Skeletal muscle tissue (tissue), 4 donors: ENCODE measurements around the gene CTIF. TPM values are rescaled to one million over a fixed set of nuclear protein-coding genes. Genes with fewer than 3 reads are reported as not detected.
"Not testable (repeated sequence)": the region's sequence is repeated elsewhere in the genome, so short reads cannot be mapped to it uniquely, and the experiment has no call there.

Source experiments
- H3K27ac ChIP-seq: one replicate; pipeline ENCODE4 v1.7.0; 2013; ENCODE audit warnings: mild to moderate bottlenecking, low read depth, low read length, inconsistent platforms
- H3K27me3 ChIP-seq, 3 donors: one replicate each; pipeline ENCODE4 v1.7.0; 2013; ENCODE audit warnings: low read length in 3 of 3; ENCODE audit not compliant: control insufficient read depth in 3 of 3, insufficient read depth in 3 of 3
- H3K36me3 ChIP-seq, 3 donors: one replicate each; pipeline ENCODE4 v1.7.0; 2013; ENCODE audit warnings: low read length in 3 of 3; ENCODE audit not compliant: control insufficient read depth in 3 of 3, insufficient read depth in 3 of 3
- H3K4me1 ChIP-seq, 3 donors: one replicate each; pipeline ENCODE4 v1.7.0; 2013; ENCODE audit warnings: low read length in 3 of 3, mild to moderate bottlenecking in 3 of 3; ENCODE audit not compliant: control insufficient read depth in 3 of 3, insufficient read depth in 3 of 3
- H3K4me3 ChIP-seq, 3 donors: one replicate each; pipeline ENCODE4 v1.7.0; 2013; ENCODE audit warnings: low read length in 3 of 3
- H3K9ac ChIP-seq, 3 donors: one replicate each; pipeline ENCODE4 v1.7.0; 2013; ENCODE audit warnings: low read length in 3 of 3, mild to moderate bottlenecking in 3 of 3, moderate library complexity in 2 of 3, low read depth in 1 of 3
- H3K9me3 ChIP-seq, 3 donors: one replicate each; pipeline ENCODE4 v1.7.0; 2013; ENCODE audit warnings: low read length in 3 of 3; ENCODE audit not compliant: control insufficient read depth in 3 of 3
- total RNA-seq: library from RNA; depleted of rRNA; stranded (reverse); fragments of >200 nt; gene quantifications from one replicate; pipeline ENCODE4 v1.2.3, GENCODE V29; 2014
- donor health status: Osteomylitis.

Gene CTIF
- total RNA-seq, 1 donor from 2014 or later: 16.7 TPM

- Histone ChIP-seq H3K9me3 (no peaks in the 10 kb centered on the region), H3K4me3 (no peak overlapping the region), H3K36me3 (peaks cover 0 to 3% (median 0%) of the 10 kb centered on the region in 3 donors), H3K27ac (no peak overlapping the region), H3K9ac (no peak overlapping the region), H3K4me1 (peaks cover 6 to 20% (median 17%) of the 10 kb centered on the region in 3 donors), H3K27me3 (no peaks in the 10 kb centered on the region)
Observed at GRCh38 chr18:48706731-48707130, 167.9 kb downstream of the CTIF start.

DNA sequence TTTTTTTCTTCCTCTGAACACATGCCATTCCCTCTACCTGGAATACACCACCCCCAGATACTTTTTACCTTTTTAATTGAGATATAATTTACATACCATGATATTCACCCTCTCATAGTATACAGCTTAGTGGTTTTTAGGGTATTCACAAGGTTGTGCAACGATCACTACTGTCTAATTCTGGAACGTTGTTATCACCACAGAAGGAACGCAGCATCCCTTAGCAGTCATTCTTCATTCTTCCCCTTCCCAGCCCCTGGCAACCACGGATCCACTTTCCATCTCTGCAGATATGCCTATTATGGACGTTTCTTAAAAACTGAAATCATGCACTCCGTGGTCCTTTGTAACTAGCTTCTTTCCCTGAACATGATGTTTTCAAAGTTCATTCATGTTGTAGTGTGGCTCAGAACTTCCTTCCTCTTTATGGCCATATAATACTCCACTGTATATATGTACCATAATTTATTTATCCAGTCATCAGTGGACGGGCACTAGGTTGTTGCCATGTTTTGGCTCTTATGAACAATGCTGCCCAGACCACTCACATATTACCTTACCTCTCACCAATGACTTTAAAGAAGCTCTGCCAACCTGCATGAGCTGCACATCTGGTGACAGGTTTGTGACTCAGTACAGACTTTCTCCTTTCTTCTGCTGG is 168.9 kb downstream of the CTIF start:
- peaks cover 11 to 29% (median 26%) of the 10 kb centered on the region in 3 donors for H3K4me1 ChIP-seq
- H3K4me3 ChIP-seq: no peak overlapping the region
- H3K9ac ChIP-seq: no peak overlapping the region
- no peak overlapping the region for H3K27ac ChIP-seq
- H3K27me3 ChIP-seq: no peaks in the 10 kb centered on the region
- H3K9me3 ChIP-seq: no peaks in the 10 kb centered on the region
- H3K36me3 ChIP-seq: peaks cover 0 to 3% (median 0%) of the 10 kb centered on the region in 3 donors

- H3K9ac ChIP-seq: peak overlapping the region in 1 of 3 donors; percentile 12
- no peaks in the 10 kb centered on the region for H3K9me3 ChIP-seq
- H3K4me3 ChIP-seq: no peak overlapping the region
- H3K27me3 ChIP-seq: no peaks in the 10 kb centered on the region
- H3K36me3 ChIP-seq: peaks cover 0 to 3% (median 0%) of the 10 kb centered on the region in 3 donors
- no peak overlapping the region for H3K27ac ChIP-seq
- peaks cover 20 to 36% (median 35%) of the 10 kb centered on the region in 3 donors for H3K4me1 ChIP-seq
Observed at GRCh38 chr18:48708807-48709206, 170.0 kb downstream of the CTIF start.

- Histone ChIP-seq H3K36me3 (peaks cover 0 to 3% (median 0%) of the 10 kb centered on the region in 3 donors), H3K9me3 (no peaks in the 10 kb centered on the region), H3K27me3 (no peaks in the 10 kb centered on the region), H3K4me3 (no peak overlapping the region), H3K4me1 (peaks cover 27 to 42% (median 41%) of the 10 kb centered on the region in 3 donors), H3K9ac (peak overlapping the region in 2 of 3 donors; percentile 12 to 40), H3K27ac (peak overlapping the region; percentile 59)
Observed at GRCh38 chr18:48709371-48710062, 170.7 kb downstream of the CTIF start.

- Histone ChIP-seq H3K27me3 (no peaks in the 10 kb centered on the region), H3K27ac (no peak overlapping the region), H3K36me3 (peaks cover 0 to 3% (median 0%) of the 10 kb centered on the region in 3 donors), H3K4me3 (no peak overlapping the region), H3K9me3 (no peaks in the 10 kb centered on the region), H3K9ac (peak overlapping the region in 1 of 3 donors; percentile 33), H3K4me1 (peaks cover 33 to 55% (median 54%) of the 10 kb centered on the region in 3 donors)
Observed at GRCh38 chr18:48711651-48712486, 173.0 kb downstream of the CTIF start.

DNA sequence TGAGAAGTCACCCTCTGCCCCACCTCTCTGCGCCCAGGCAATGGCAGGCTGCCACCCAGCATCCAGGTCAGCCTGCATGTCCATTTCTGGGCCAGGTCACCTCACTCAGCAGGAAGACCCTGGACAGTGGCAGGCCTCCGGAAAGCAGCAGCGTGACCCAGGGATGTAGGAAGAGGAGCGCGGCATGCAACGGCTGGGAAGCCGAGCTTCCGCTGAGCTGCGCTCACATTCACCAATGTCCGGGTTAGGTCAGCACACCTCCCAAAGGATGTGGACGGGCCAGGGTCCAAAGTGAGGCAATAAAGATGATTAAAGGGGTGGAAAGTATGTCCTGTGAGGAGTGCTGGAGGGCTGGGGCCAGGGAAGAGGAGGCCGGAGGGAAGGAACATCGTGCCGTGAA is 174.5 kb downstream of the CTIF start:
- peak overlapping the region; percentile 66 for H3K27ac ChIP-seq
- H3K4me3 ChIP-seq: no peak overlapping the region
- no peaks in the 10 kb centered on the region for H3K27me3 ChIP-seq
- peak overlapping the region in 2 of 3 donors; percentile 33 to 50 for H3K9ac ChIP-seq
- H3K9me3 ChIP-seq: no peaks in the 10 kb centered on the region
- peaks cover 0 to 4% (median 2%) of the 10 kb centered on the region in 3 donors for H3K36me3 ChIP-seq
- peaks cover 33 to 55% (median 52%) of the 10 kb centered on the region in 3 donors for H3K4me1 ChIP-seq

DNA sequence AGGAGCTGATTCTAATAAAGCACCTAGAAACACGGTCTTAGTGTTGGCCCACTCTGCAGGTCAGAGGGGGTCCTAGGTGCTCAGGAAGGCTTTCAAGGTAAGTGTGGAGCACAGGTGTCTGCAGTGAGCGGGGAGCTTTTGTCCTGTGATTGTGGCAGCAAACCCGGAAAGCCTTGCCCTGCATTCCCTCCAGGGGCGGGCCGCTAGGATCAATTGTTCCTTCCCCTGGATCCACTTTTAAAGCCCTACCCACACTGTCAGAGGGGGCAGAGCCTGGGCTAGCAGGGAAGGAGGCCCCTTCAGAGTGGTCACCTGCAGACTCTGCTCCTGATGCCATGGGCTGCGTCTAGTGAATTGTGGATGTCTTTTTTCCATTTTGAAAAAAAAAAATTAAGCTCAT is 176.0 kb downstream of the CTIF start:
- peaks cover 2 to 8% (median 3%) of the 10 kb centered on the region in 3 donors for H3K36me3 ChIP-seq
- peaks cover 32 to 56% (median 50%) of the 10 kb centered on the region in 3 donors for H3K4me1 ChIP-seq
- H3K9ac ChIP-seq: peak overlapping the region in 1 of 3 donors; percentile 8
- no peak overlapping the region for H3K27ac ChIP-seq
- no peaks in the 10 kb centered on the region for H3K9me3 ChIP-seq
- no peaks in the 10 kb centered on the region for H3K27me3 ChIP-seq
- H3K4me3 ChIP-seq: no peak overlapping the region

DNA sequence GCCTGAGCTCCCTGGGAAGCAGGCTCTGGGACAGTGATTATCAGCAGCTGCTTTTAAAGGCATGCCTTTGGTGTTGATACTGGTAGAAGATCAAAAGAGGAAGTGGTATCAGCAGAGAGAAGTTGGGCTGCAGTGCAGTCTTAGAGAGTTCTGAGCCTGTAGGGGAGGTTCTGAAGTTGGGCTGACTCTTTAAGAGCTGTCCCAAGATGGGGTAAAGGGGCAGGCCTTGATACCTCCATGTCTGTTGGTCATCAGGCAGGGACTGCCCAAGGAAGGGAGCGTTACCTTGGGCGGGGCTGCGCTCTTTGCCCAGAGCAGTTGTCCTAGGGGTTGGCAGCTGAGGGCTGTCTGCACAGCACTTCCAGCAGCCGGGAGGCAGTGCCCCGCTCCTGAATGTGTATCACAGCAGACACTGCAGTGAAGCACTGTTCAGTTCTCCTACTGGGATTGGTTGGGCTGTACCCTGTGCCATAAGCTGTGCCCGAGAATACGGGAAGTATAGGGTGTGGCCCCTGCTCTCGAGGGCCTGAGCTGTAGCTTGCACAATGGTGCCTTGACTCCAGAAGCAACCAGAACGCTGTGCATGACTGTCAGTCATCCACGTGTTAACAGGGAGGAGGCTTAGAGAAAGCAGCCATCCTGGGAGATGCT is 177.0 kb downstream of the CTIF start:
- peak overlapping the region in 1 of 3 donors; percentile 9 for H3K9ac ChIP-seq
- H3K27ac ChIP-seq: no peak overlapping the region
- peaks cover 2 to 8% (median 3%) of the 10 kb centered on the region in 3 donors for H3K36me3 ChIP-seq
- peaks cover 36 to 62% (median 53%) of the 10 kb centered on the region in 3 donors for H3K4me1 ChIP-seq
- H3K9me3 ChIP-seq: no peaks in the 10 kb centered on the region
- no peak overlapping the region for H3K4me3 ChIP-seq
- no peaks in the 10 kb centered on the region for H3K27me3 ChIP-seq

DNA sequence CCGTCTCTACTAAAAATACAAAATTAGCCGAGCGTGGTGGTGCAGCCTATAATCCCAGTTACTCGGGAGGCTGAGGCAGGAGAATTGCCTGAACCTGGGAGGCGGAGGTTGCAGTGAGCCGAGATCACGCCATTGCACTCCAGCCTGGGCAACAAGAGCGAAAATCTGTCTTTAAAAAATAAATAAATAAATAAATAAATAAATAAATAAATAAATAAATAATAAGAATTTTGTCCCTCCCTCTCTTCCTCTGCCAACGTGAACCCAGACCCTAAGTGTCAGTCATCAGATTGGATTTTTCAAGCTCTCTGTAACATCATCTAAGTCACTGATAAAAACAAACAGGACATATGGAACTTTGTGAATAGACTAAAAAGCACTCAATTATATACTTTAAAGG is 178.4 kb downstream of the CTIF start:
- peaks cover 36 to 55% (median 51%) of the 10 kb centered on the region in 3 donors for H3K4me1 ChIP-seq
- H3K27me3 ChIP-seq, H3K36me3 ChIP-seq, H3K9me3 ChIP-seq, H3K9ac ChIP-seq, H3K27ac ChIP-seq, H3K4me3 ChIP-seq: not testable (repeated sequence)
